ENCODE data around the gene LYPD3.
"Not testable (repeated sequence)": the region's sequence is repeated elsewhere in the genome, so short reads cannot be mapped to it uniquely, and the experiment has no call there.

The LYPD3 gene

GRCh38 chr19:43446746-43447489, 18.5 kb downstream of the LYPD3 start:
- H3K4me1 ChIP-seq (ENCODE audit: control insufficient read depth, insufficient read depth, low read length), result peaks cover 4% of the 10 kb centered on the region
- no peak overlapping the region for H3K9ac ChIP-seq (ENCODE audit: low read length in 2 of 2)
- peak overlapping the region in 1 of 2 donors; percentile 22 for H3K4me3 ChIP-seq (ENCODE audit: low read length in 2 of 2)
- H3K27ac ChIP-seq (ENCODE audit: low read length), result no peak overlapping the region
- H3K36me3 ChIP-seq (ENCODE audit: control insufficient read depth in 2 of 2, insufficient read depth in 2 of 2, low read length in 2 of 2), result no peaks in the 10 kb centered on the region
- H3K27me3 ChIP-seq (ENCODE audit: control insufficient read depth in 1 of 2, insufficient read depth in 2 of 2, low read length in 2 of 2), result no peaks in the 10 kb centered on the region
- H3K9me3 ChIP-seq (ENCODE audit: control insufficient read depth in 2 of 2, low read length in 2 of 2), result no peaks in the 10 kb centered on the region

- Histone ChIP-seq H3K36me3 (ENCODE audit: control insufficient read depth in 2 of 2, insufficient read depth in 2 of 2, low read length in 2 of 2) (no peaks in the 10 kb centered on the region), H3K27me3 (ENCODE audit: control insufficient read depth in 1 of 2, insufficient read depth in 2 of 2, low read length in 2 of 2) (no peaks in the 10 kb centered on the region), H3K9ac (ENCODE audit: low read length in 2 of 2) (no peak overlapping the region), H3K4me1 (ENCODE audit: control insufficient read depth, insufficient read depth, low read length) (peaks cover 4% of the 10 kb centered on the region), H3K4me3 (ENCODE audit: low read length in 2 of 2) (no peak overlapping the region), H3K9me3 (ENCODE audit: control insufficient read depth in 2 of 2, low read length in 2 of 2) (no peaks in the 10 kb centered on the region), H3K27ac (ENCODE audit: low read length) (no peak overlapping the region)
These were observed 20.0 kb downstream of the LYPD3 start for GRCh38 chr19:43445426-43445825.

- H3K27me3 ChIP-seq (ENCODE audit: control insufficient read depth in 1 of 2, insufficient read depth in 2 of 2, low read length in 2 of 2), result no peaks in the 10 kb centered on the region
- H3K4me1 ChIP-seq (ENCODE audit: control insufficient read depth, insufficient read depth, low read length), result peaks cover 4% of the 10 kb centered on the region
- no peak overlapping the region for H3K9ac ChIP-seq (ENCODE audit: low read length in 2 of 2)
- H3K27ac ChIP-seq (ENCODE audit: low read length), result no peak overlapping the region
- no peaks in the 10 kb centered on the region for H3K9me3 ChIP-seq (ENCODE audit: control insufficient read depth in 2 of 2, low read length in 2 of 2)
- no peaks in the 10 kb centered on the region for H3K36me3 ChIP-seq (ENCODE audit: control insufficient read depth in 2 of 2, insufficient read depth in 2 of 2, low read length in 2 of 2)
- no peak overlapping the region for H3K4me3 ChIP-seq (ENCODE audit: low read length in 2 of 2)
These were observed 20.7 kb downstream of the LYPD3 start for GRCh38 chr19:43444531-43445287.

- not testable (repeated sequence) for H3K27ac ChIP-seq (ENCODE audit: low read length); H3K9ac ChIP-seq (ENCODE audit: low read length in 2 of 2)
These were observed 21.3 kb downstream of the LYPD3 start for GRCh38 chr19:43444091-43444490.

GRCh38 chr19:43441716-43442115, 23.7 kb downstream of the LYPD3 start:
- Histone ChIP-seq H3K9me3 (ENCODE audit: control insufficient read depth in 2 of 2, low read length in 2 of 2) (no peaks in the 10 kb centered on the region), H3K4me3 (ENCODE audit: low read length in 2 of 2) (no peak overlapping the region), H3K27ac (ENCODE audit: low read length) (no peak overlapping the region), H3K9ac (ENCODE audit: low read length in 2 of 2) (no peak overlapping the region), H3K36me3 (ENCODE audit: control insufficient read depth in 2 of 2, insufficient read depth in 2 of 2, low read length in 2 of 2) (no peaks in the 10 kb centered on the region), H3K4me1 (ENCODE audit: control insufficient read depth, insufficient read depth, low read length) (no peaks in the 10 kb centered on the region), H3K27me3 (ENCODE audit: control insufficient read depth in 1 of 2, insufficient read depth in 2 of 2, low read length in 2 of 2) (peaks cover 0 to 2% of the 10 kb centered on the region in 2 donors)

More at GRCh38 chr19:43444091-43444490, 21.3 kb downstream of the LYPD3 start:
- H3K36me3 ChIP-seq (ENCODE audit: control insufficient read depth in 2 of 2, insufficient read depth in 2 of 2, low read length in 2 of 2); H3K27me3 ChIP-seq (ENCODE audit: control insufficient read depth in 1 of 2, insufficient read depth in 2 of 2, low read length in 2 of 2); H3K9me3 ChIP-seq (ENCODE audit: control insufficient read depth in 2 of 2, low read length in 2 of 2); H3K4me1 ChIP-seq (ENCODE audit: control insufficient read depth, insufficient read depth, low read length); H3K4me3 ChIP-seq (ENCODE audit: low read length in 2 of 2): not testable (repeated sequence)

GRCh38 chr19:43439709-43440063, 25.7 kb downstream of the LYPD3 start:
- Histone ChIP-seq H3K27ac (ENCODE audit: low read length) (no peak overlapping the region), H3K36me3 (ENCODE audit: control insufficient read depth in 2 of 2, insufficient read depth in 2 of 2, low read length in 2 of 2) (no peaks in the 10 kb centered on the region), H3K4me1 (ENCODE audit: control insufficient read depth, insufficient read depth, low read length) (no peaks in the 10 kb centered on the region), H3K4me3 (ENCODE audit: low read length in 2 of 2) (no peak overlapping the region), H3K27me3 (ENCODE audit: control insufficient read depth in 1 of 2, insufficient read depth in 2 of 2, low read length in 2 of 2) (peaks cover 0 to 2% of the 10 kb centered on the region in 2 donors), H3K9ac (ENCODE audit: low read length in 2 of 2) (no peak overlapping the region), H3K9me3 (ENCODE audit: control insufficient read depth in 2 of 2, low read length in 2 of 2) (no peaks in the 10 kb centered on the region)

- no peaks in the 10 kb centered on the region for H3K36me3 ChIP-seq (ENCODE audit: control insufficient read depth in 2 of 2, insufficient read depth in 2 of 2, low read length in 2 of 2)
- H3K27ac ChIP-seq (ENCODE audit: low read length), result no peak overlapping the region
- H3K4me3 ChIP-seq (ENCODE audit: low read length in 2 of 2), result no peak overlapping the region
- peaks cover 0 to 2% of the 10 kb centered on the region in 2 donors for H3K27me3 ChIP-seq (ENCODE audit: control insufficient read depth in 1 of 2, insufficient read depth in 2 of 2, low read length in 2 of 2)
- no peaks in the 10 kb centered on the region for H3K9me3 ChIP-seq (ENCODE audit: control insufficient read depth in 2 of 2, low read length in 2 of 2)
- H3K9ac ChIP-seq (ENCODE audit: low read length in 2 of 2), result no peak overlapping the region
- H3K4me1 ChIP-seq (ENCODE audit: control insufficient read depth, insufficient read depth, low read length), result no peaks in the 10 kb centered on the region
These were observed 26.2 kb downstream of the LYPD3 start for GRCh38 chr19:43439032-43439708.

GRCh38 chr19:43438291-43439031, 26.9 kb downstream of the LYPD3 start:
- no peaks in the 10 kb centered on the region for H3K9me3 ChIP-seq (ENCODE audit: control insufficient read depth in 2 of 2, low read length in 2 of 2)
- no peaks in the 10 kb centered on the region for H3K4me1 ChIP-seq (ENCODE audit: control insufficient read depth, insufficient read depth, low read length)
- no peak overlapping the region for H3K9ac ChIP-seq (ENCODE audit: low read length in 2 of 2)
- peaks cover 0 to 2% of the 10 kb centered on the region in 2 donors for H3K27me3 ChIP-seq (ENCODE audit: control insufficient read depth in 1 of 2, insufficient read depth in 2 of 2, low read length in 2 of 2)
- no peak overlapping the region for H3K27ac ChIP-seq (ENCODE audit: low read length)
- H3K4me3 ChIP-seq (ENCODE audit: low read length in 2 of 2), result no peak overlapping the region
- H3K36me3 ChIP-seq (ENCODE audit: control insufficient read depth in 2 of 2, insufficient read depth in 2 of 2, low read length in 2 of 2), result no peaks in the 10 kb centered on the region

- Histone ChIP-seq H3K9me3 (ENCODE audit: control insufficient read depth in 2 of 2, low read length in 2 of 2) (no peaks in the 10 kb centered on the region), H3K27ac (ENCODE audit: low read length) (no peak overlapping the region), H3K27me3 (ENCODE audit: control insufficient read depth in 1 of 2, insufficient read depth in 2 of 2, low read length in 2 of 2) (peaks cover 0 to 2% of the 10 kb centered on the region in 2 donors), H3K4me3 (ENCODE audit: low read length in 2 of 2) (no peak overlapping the region), H3K9ac (ENCODE audit: low read length in 2 of 2) (no peak overlapping the region), H3K4me1 (ENCODE audit: control insufficient read depth, insufficient read depth, low read length) (no peaks in the 10 kb centered on the region), H3K36me3 (ENCODE audit: control insufficient read depth in 2 of 2, insufficient read depth in 2 of 2, low read length in 2 of 2) (no peaks in the 10 kb centered on the region)
These were observed 27.7 kb downstream of the LYPD3 start for GRCh38 chr19:43437712-43438111.

- H3K9me3 ChIP-seq (ENCODE audit: control insufficient read depth in 2 of 2, low read length in 2 of 2), result not testable (repeated sequence)
These were observed 28.1 kb downstream of the LYPD3 start for GRCh38 chr19:43437284-43437683.

More at GRCh38 chr19:43437284-43437683, 28.1 kb downstream of the LYPD3 start:
- H3K27ac ChIP-seq (ENCODE audit: low read length); H3K4me1 ChIP-seq (ENCODE audit: control insufficient read depth, insufficient read depth, low read length); H3K36me3 ChIP-seq (ENCODE audit: control insufficient read depth in 2 of 2, insufficient read depth in 2 of 2, low read length in 2 of 2); H3K27me3 ChIP-seq (ENCODE audit: control insufficient read depth in 1 of 2, insufficient read depth in 2 of 2, low read length in 2 of 2); H3K4me3 ChIP-seq (ENCODE audit: low read length in 2 of 2); H3K9ac ChIP-seq (ENCODE audit: low read length in 2 of 2): not testable (repeated sequence)
